PFSK-1 (cell line): ENCODE measurements around the gene GON4L.

ENCODE experiments used
- REST ChIP-seq, 2 experiments: IDR thresholded peaks; 2 replicates each; pipeline versions ENCODE4 v1.6.1 to v1.8.0; 2011 to 2012; ENCODE audit warnings: low read depth in 2 of 2, low read length in 2 of 2, control low read depth in 1 of 2, inconsistent platforms in 1 of 2, mild to moderate bottlenecking in 1 of 2, moderate library complexity in 1 of 2; ENCODE audit not compliant: insufficient read depth in 1 of 2
- SIN3A ChIP-seq: IDR thresholded peaks from 2 replicates; pipeline ENCODE4 v1.6.1; 2012; ENCODE audit warnings: mild to moderate bottlenecking, low read length, moderate library complexity, borderline replicate concordance; ENCODE audit not compliant: insufficient read depth

GRCh38 chr1:155816351-155816750 lies 40.7 kb downstream of the GON4L start:
- TF ChIP-seq SIN3A: no peak
- TF ChIP-seq REST (IDR thresholded peaks at IDR 0.05; ENCODE audit: insufficient read depth in 1 of 2, low read depth in 2 of 2, low read length in 2 of 2): no peak
